BE2C (cell line): ENCODE data around the gene ADAM10.

Experiments used
- DNase-seq: peaks from one replicate; pipeline ENCODE4 v3.0.0-alpha.2; 2020
- H3K27me3 ChIP-seq: fragments of 250-450 bp; sonication (Bioruptor Pico); 2 replicates; pipeline ENCODE4 v1.5.1; 2020; ENCODE audit warnings: mild to moderate bottlenecking
- H3K36me3 ChIP-seq: fragments of 250-450 bp; sonication (Bioruptor Pico); 2 replicates; pipeline ENCODE4 v1.5.1; 2020; ENCODE audit warnings: mild to moderate bottlenecking
- H3K4me1 ChIP-seq: fragments of 250-450 bp; sonication (Bioruptor Pico); 2 replicates; pipeline ENCODE4 v1.5.1; 2020
- H3K4me3 ChIP-seq: 2 replicates; pipeline ENCODE4 v1.5.1; 2011; ENCODE audit warnings: low read depth, low read length
- H3K9me3 ChIP-seq: fragments of 250-450 bp; sonication (Bioruptor Pico); 2 replicates; pipeline ENCODE4 v1.5.1; 2020
- CTCF ChIP-seq: IDR thresholded peaks from 2 replicates; pipeline ENCODE4 v1.5.1; 2012; ENCODE audit warnings: mild to moderate bottlenecking, low read depth, low read length

The ADAM10 gene

GRCh38 chr15:58582160-58582559, 167.3 kb downstream of the ADAM10 start:
- H3K4me1 ChIP-seq, result no peaks in the 10 kb centered on the region
- no peak for DNase-seq

GRCh38 chr15:58576657-58577056, 172.8 kb downstream of the ADAM10 start:
- H3K4me3 ChIP-seq, result no peak overlapping the region
- H3K4me1 ChIP-seq, result no peaks in the 10 kb centered on the region
- no peak for TF ChIP-seq CTCF
- no peak for DNase-seq
- H3K27me3 ChIP-seq, result no peaks in the 10 kb centered on the region
- no peaks in the 10 kb centered on the region for H3K9me3 ChIP-seq
- no peaks in the 10 kb centered on the region for H3K36me3 ChIP-seq

More at GRCh38 chr15:58582160-58582559, 167.3 kb downstream of the ADAM10 start:
- no peaks in the 10 kb centered on the region for H3K36me3 ChIP-seq
- no peak overlapping the region for H3K4me3 ChIP-seq
- H3K27me3 ChIP-seq, result no peaks in the 10 kb centered on the region
- no peak for TF ChIP-seq CTCF
- no peaks in the 10 kb centered on the region for H3K9me3 ChIP-seq

GRCh38 chr15:58575045-58575786, 174.3 kb downstream of the ADAM10 start:
- Histone ChIP-seq H3K4me3 (no peak overlapping the region), H3K4me1 (no peaks in the 10 kb centered on the region), H3K27me3 (no peaks in the 10 kb centered on the region), H3K36me3 (no peaks in the 10 kb centered on the region), H3K9me3 (no peaks in the 10 kb centered on the region)
- DNase-seq, result no peak
- TF ChIP-seq CTCF, result no peak

GRCh38 chr15:58574631-58575030, 174.9 kb downstream of the ADAM10 start:
- Histone ChIP-seq H3K27me3 (no peaks in the 10 kb centered on the region), H3K36me3 (no peaks in the 10 kb centered on the region), H3K4me1 (no peaks in the 10 kb centered on the region), H3K4me3 (no peak overlapping the region), H3K9me3 (no peaks in the 10 kb centered on the region)
- DNase-seq, result no peak
- no peak for TF ChIP-seq CTCF

- DNase-seq, result no peak
- no peak overlapping the region for H3K4me3 ChIP-seq
- no peaks in the 10 kb centered on the region for H3K9me3 ChIP-seq
- H3K36me3 ChIP-seq, result no peaks in the 10 kb centered on the region
- no peak for TF ChIP-seq CTCF
- no peaks in the 10 kb centered on the region for H3K4me1 ChIP-seq
- no peaks in the 10 kb centered on the region for H3K27me3 ChIP-seq
These were observed 176.2 kb downstream of the ADAM10 start for GRCh38 chr15:58573270-58573669.

- DNase-seq, result no peak
- no peak for TF ChIP-seq CTCF
- H3K27me3 ChIP-seq, result no peaks in the 10 kb centered on the region
- no peak overlapping the region for H3K4me3 ChIP-seq
- no peaks in the 10 kb centered on the region for H3K4me1 ChIP-seq
- no peaks in the 10 kb centered on the region for H3K36me3 ChIP-seq
- H3K9me3 ChIP-seq, result no peaks in the 10 kb centered on the region
These were observed 177.0 kb downstream of the ADAM10 start for GRCh38 chr15:58572521-58572920.
